H9 (cell line): ENCODE results near the gene ASB4. TPM values are rescaled to one million over a fixed set of nuclear protein-coding genes. Genes with fewer than 3 reads are reported as not detected.

ENCODE experiments used
- DNase-seq: peaks from one replicate; pipeline ENCODE4 v3.0.0-alpha.2; 2017
- H2AFZ ChIP-seq: one replicate; pipeline ENCODE4 v1.6.1; 2013; ENCODE audit warnings: mild to moderate bottlenecking, low read length, control low read depth, moderate library complexity
- H2AK5ac ChIP-seq: 2 replicates; pipeline ENCODE4 v1.6.1; 2013; ENCODE audit warnings: low read length, control low read depth, mixed read lengths; ENCODE audit not compliant: insufficient read length
- H2BK120ac ChIP-seq: one replicate; pipeline ENCODE4 v1.6.1; 2013; ENCODE audit warnings: low read depth, mild to moderate bottlenecking, low read length, control low read depth, inconsistent platforms; ENCODE audit not compliant: poor library complexity, severe bottlenecking
- H2BK12ac ChIP-seq: 2 replicates; pipeline ENCODE4 v1.6.1; 2013; ENCODE audit warnings: low read length, control low read depth, mixed read lengths, low read depth; ENCODE audit not compliant: insufficient read length
- H2BK15ac ChIP-seq: 2 replicates; pipeline ENCODE4 v1.6.1; 2013; ENCODE audit warnings: low read depth, low read length, control low read depth
- H2BK20ac ChIP-seq: one replicate; pipeline ENCODE4 v1.6.1; 2013; ENCODE audit warnings: low read depth, mild to moderate bottlenecking, low read length, control low read depth, inconsistent platforms; ENCODE audit not compliant: poor library complexity, severe bottlenecking
- H2BK5ac ChIP-seq: 2 replicates; pipeline ENCODE4 v1.6.1; 2013; ENCODE audit warnings: low read length, control low read depth, mixed read lengths; ENCODE audit not compliant: insufficient read length
- H3K14ac ChIP-seq: 2 replicates; pipeline ENCODE4 v1.6.1; 2013; ENCODE audit warnings: low read length, control low read depth; ENCODE audit not compliant: insufficient read depth
- H3K18ac ChIP-seq: 2 replicates; pipeline ENCODE4 v1.6.1; 2013; ENCODE audit warnings: low read depth, mild to moderate bottlenecking, mixed read lengths, low read length, control low read depth; ENCODE audit not compliant: insufficient read length
- H3K23ac ChIP-seq: 2 replicates; pipeline ENCODE4 v1.6.1; 2013; ENCODE audit warnings: low read length, control low read depth, mixed read lengths, low read depth; ENCODE audit not compliant: insufficient read length
- H3K23me2 ChIP-seq: 2 replicates; pipeline ENCODE4 v1.6.1; 2013; ENCODE audit warnings: low read depth, mild to moderate bottlenecking, mixed read lengths, low read length, control low read depth; ENCODE audit not compliant: insufficient read length, poor library complexity, severe bottlenecking
- H3K27ac ChIP-seq: 2 replicates; pipeline ENCODE4 v1.5.1; 2013; ENCODE audit warnings: low read length, control low read depth, mixed read lengths, low read depth; ENCODE audit not compliant: insufficient read length
- H3K27me3 ChIP-seq: 2 replicates; pipeline ENCODE4 v1.6.1; 2013; ENCODE audit warnings: low read length, control low read depth, inconsistent platforms; ENCODE audit not compliant: insufficient read depth
- H3K4ac ChIP-seq: 2 replicates; pipeline ENCODE4 v1.6.1; 2013; ENCODE audit warnings: low read depth, mild to moderate bottlenecking, control low read depth, inconsistent platforms, low read length, moderate library complexity
- H3K4me1 ChIP-seq: 2 replicates; pipeline ENCODE4 v1.6.1; 2013; ENCODE audit warnings: low read length, control low read depth, inconsistent platforms; ENCODE audit not compliant: insufficient read depth
- H3K4me2 ChIP-seq: 2 replicates; pipeline ENCODE4 v1.6.1; 2013; ENCODE audit warnings: low read length, control low read depth, mixed read lengths; ENCODE audit not compliant: insufficient read length, insufficient read depth
- H3K56ac ChIP-seq: 2 replicates; pipeline ENCODE4 v1.6.1; 2013; ENCODE audit warnings: low read depth, mild to moderate bottlenecking, mixed read lengths, low read length, control low read depth; ENCODE audit not compliant: insufficient read length
- H3K79me1 ChIP-seq: 2 replicates; pipeline ENCODE4 v1.6.1; 2013; ENCODE audit warnings: low read depth, mild to moderate bottlenecking, moderate library complexity, low read length, control low read depth, inconsistent platforms; ENCODE audit not compliant: insufficient read depth, poor library complexity, severe bottlenecking
- H3K79me2 ChIP-seq: 2 replicates; pipeline ENCODE4 v1.6.1; 2013; ENCODE audit warnings: low read length, control low read depth, inconsistent platforms; ENCODE audit not compliant: insufficient read depth
- H3K9ac ChIP-seq: 2 replicates; pipeline ENCODE4 v1.6.1; 2013; ENCODE audit warnings: low read length, control low read depth, mixed read lengths; ENCODE audit not compliant: insufficient read length; ENCODE audit errors: extremely low read depth
- H3K9me3 ChIP-seq: one replicate; pipeline ENCODE4 v1.6.1; 2013; ENCODE audit warnings: low read depth, low read length, inconsistent platforms; ENCODE audit not compliant: control insufficient read depth
- H3T11ph ChIP-seq: one replicate; pipeline ENCODE4 v1.6.1; 2013; ENCODE audit warnings: mild to moderate bottlenecking, low read length, control low read depth, inconsistent platforms
- H4K20me1 ChIP-seq: one replicate; pipeline ENCODE4 v1.6.1; 2013; ENCODE audit not compliant: control insufficient read depth, insufficient read length, insufficient read depth
- H4K5ac ChIP-seq: 2 replicates; pipeline ENCODE4 v1.6.1; 2013; ENCODE audit warnings: low read depth, mild to moderate bottlenecking, mixed read lengths, low read length, control low read depth; ENCODE audit not compliant: insufficient read length
- H4K8ac ChIP-seq: replicated peaks from 2 replicates; pipeline ENCODE4 v1.6.1; 2013; ENCODE audit warnings: low read length, control low read depth, mixed read lengths, low read depth; ENCODE audit not compliant: insufficient read length
- H4K91ac ChIP-seq: 2 replicates; pipeline ENCODE4 v1.6.1; 2013; ENCODE audit warnings: low read depth, mild to moderate bottlenecking, moderate library complexity, mixed read lengths, low read length, control low read depth; ENCODE audit not compliant: insufficient read length
- H3K27ac Mint-ChIP-seq, 3 experiments: 2 replicates in 2 of 3; 3 replicates in 1 of 3; pipeline ENCODE4 v1.8.0; 2020 to 2021; ENCODE audit warnings: mixed read lengths in 3 of 3, mild to moderate bottlenecking in 1 of 3, moderate library complexity in 1 of 3
- H3K27me3 Mint-ChIP-seq: 2 replicates; pipeline ENCODE4 v1.8.0; 2021; ENCODE audit warnings: low read depth, mild to moderate bottlenecking, moderate library complexity, mixed read lengths
- H3K36me3 Mint-ChIP-seq, 3 experiments: 2 replicates in 2 of 3; 3 replicates in 1 of 3; pipeline ENCODE4 v1.8.0; 2020 to 2021; ENCODE audit warnings: low read depth in 3 of 3, mixed read lengths in 3 of 3; ENCODE audit not compliant: insufficient read depth in 1 of 3
- H3K4me1 Mint-ChIP-seq, 2 experiments: 2 replicates each; pipeline ENCODE4 v1.8.0; 2020; ENCODE audit warnings: mixed read lengths in 2 of 2
- H3K4me3 Mint-ChIP-seq, 2 experiments: 2 replicates in 1 of 2; 3 replicates in 1 of 2; pipeline ENCODE4 v1.8.0; 2020 to 2021; ENCODE audit warnings: mild to moderate bottlenecking in 2 of 2, mixed read lengths in 2 of 2, moderate library complexity in 1 of 2
- H3K9me3 Mint-ChIP-seq, 2 experiments: 2 replicates in 1 of 2; 3 replicates in 1 of 2; pipeline ENCODE4 v1.8.0; 2020; ENCODE audit warnings: mild to moderate bottlenecking in 2 of 2, mixed read lengths in 2 of 2, moderate library complexity in 1 of 2
- CTCF ChIP-seq: fragments of 200-600 bp; sonication (generic); conservative IDR thresholded peaks from 3 replicates; pipeline ENCODE4 v1.8.0; 2021; ENCODE audit warnings: antibody characterized with exemption, mild to moderate bottlenecking
- WGBS: extraction: QIAGEN DNeasy Blood & Tissue Kit; methylation state at CpG from one replicate; pipeline ENCODE4 v1.1.7; 2013; ENCODE audit warnings: missing lambda C conversion rate, low lambda C conversion rate, mixed read lengths; ENCODE audit not compliant: insufficient read length; ENCODE audit errors: extremely low coverage; 5-methylcytosine and 5-hydroxymethylcytosine counted together
- total RNA-seq: library from RNA; stranded (reverse); gene quantifications from 2 replicates; pipeline ENCODE4 v1.2.1, GENCODE V29; 2021

ASB4 gene
- total RNA-seq, 1 experiment from 2014 or later: not detected

GRCh38 chr7:95578299-95578855, 92.6 kb downstream of the ASB4 start:
- no peaks in the 10 kb centered on the region; a peak in 1 of 7 replicates for H3K36me3 Mint-ChIP-seq

More at GRCh38 chr7:95578299-95578855, 92.6 kb downstream of the ASB4 start:
- H4K20me1 ChIP-seq: no peaks in the 10 kb centered on the region
- no peaks in the 10 kb centered on the region for H3K9me3 ChIP-seq
- H2AFZ ChIP-seq: no peak overlapping the region
- no peak overlapping the region for H2BK5ac ChIP-seq
- H3K27ac ChIP-seq: no peak overlapping the region
- no peak overlapping the region for H3K14ac ChIP-seq
- no peak overlapping the region for H3K4ac ChIP-seq
- peaks cover 0 to 2% of the 10 kb centered on the region in 2 experiments; a peak in 2 of 5 replicates for H3K9me3 Mint-ChIP-seq
- no CpG with 5 or more reads among the region's 3 CpGs for WGBS
- H3K18ac ChIP-seq: no peak overlapping the region
- no peaks in the 10 kb centered on the region for H3K79me1 ChIP-seq
- H3K4me1 ChIP-seq: no peaks in the 10 kb centered on the region
- no peak for TF ChIP-seq CTCF
- no peak overlapping the region for H2AK5ac ChIP-seq
- H3K27ac Mint-ChIP-seq: no peak overlapping the region
- no peak overlapping the region for H3T11ph ChIP-seq
- no peak overlapping the region for H4K5ac ChIP-seq
- H3K9ac ChIP-seq: no peak overlapping the region
- H4K8ac ChIP-seq: no peak overlapping the region
- no peak overlapping the region for H3K23ac ChIP-seq
- DNase-seq: no peak
- H3K4me2 ChIP-seq: no peak overlapping the region
- H3K79me2 ChIP-seq: no peaks in the 10 kb centered on the region
- no peaks in the 10 kb centered on the region for H3K23me2 ChIP-seq
- no peaks in the 10 kb centered on the region for H3K27me3 ChIP-seq
- no peak overlapping the region for H4K91ac ChIP-seq
- no peak overlapping the region for H2BK12ac ChIP-seq
- no peak overlapping the region for H3K4me3 Mint-ChIP-seq
- H3K56ac ChIP-seq: no peak overlapping the region
- peaks cover 0 to 5% of the 10 kb centered on the region in 2 experiments; a peak in 2 of 4 replicates for H3K4me1 Mint-ChIP-seq
- no peak overlapping the region for H2BK120ac ChIP-seq
- H2BK20ac ChIP-seq: no peak overlapping the region
- no peaks in the 10 kb centered on the region; the same call in 1 of the 2 replicates for H3K27me3 Mint-ChIP-seq
- no peak overlapping the region for H2BK15ac ChIP-seq
